ENCODE results near the gene GSTM4. TPM values are rescaled to one million over a fixed set of nuclear protein-coding genes. Genes with fewer than 3 reads are reported as not detected.

The GSTM4 gene
- 8.3 and 45.1 TPM in 2 replicates for total RNA-seq

GRCh38 chr1:109655615-109656519 is at the start of gene GSTM4:
GSTM4 (plus strand) TSS chr1:109656099; CDS start chr1:109656390, 291 bp downstream.

DNA sequence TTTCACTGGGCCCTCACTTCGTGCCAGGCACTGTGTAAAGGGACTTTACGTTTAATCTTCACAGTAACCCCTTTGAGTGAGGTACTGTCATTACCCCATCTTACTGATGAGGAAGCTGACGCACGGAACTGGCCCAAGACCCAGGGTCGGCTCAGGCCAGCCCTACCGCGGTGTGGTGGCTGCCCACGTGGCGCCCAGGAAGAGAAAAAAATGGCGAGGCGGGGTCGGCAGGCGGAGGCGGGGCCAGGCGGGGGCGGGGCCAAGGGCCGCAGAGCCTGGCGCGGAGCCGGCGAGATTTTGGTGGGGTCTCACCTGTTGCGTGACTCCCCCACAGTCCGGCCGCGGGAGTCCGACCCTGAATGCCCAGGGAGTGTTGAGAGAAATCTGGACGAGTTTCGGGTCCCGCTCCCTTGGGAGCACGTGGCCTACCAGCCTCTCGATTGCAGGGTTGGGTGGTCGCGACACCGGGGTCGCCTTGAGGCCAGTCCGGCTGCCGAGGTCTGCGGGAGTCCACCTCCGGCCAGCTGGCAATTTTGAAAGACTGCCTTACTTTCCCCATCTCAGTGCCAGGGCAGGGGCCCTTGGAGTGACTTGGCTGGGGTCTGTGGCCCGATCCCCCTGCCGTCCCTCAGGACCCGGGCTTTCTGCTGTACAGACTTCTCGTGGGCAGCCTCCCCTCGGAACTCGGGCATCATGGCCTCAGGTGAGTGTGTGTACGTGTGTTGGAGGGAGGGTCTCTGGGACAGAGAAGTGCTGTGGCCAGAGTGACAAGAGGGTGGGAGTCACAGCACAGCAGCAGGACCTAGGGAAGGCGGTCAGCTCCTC is 36.1 kb upstream of the GSTM4 start, which contains the start of the genes AMPD2 and GNAT2:
AMPD2 (plus strand) TSS at position 262 of the 825 bp plus-strand sequence. CDS start 1,339 bp downstream, outside the sequence.
GNAT2 (minus strand) TSS at position 41 of the 825 bp plus-strand sequence. CDS start 6,746 bp downstream, outside the sequence.

DNA sequence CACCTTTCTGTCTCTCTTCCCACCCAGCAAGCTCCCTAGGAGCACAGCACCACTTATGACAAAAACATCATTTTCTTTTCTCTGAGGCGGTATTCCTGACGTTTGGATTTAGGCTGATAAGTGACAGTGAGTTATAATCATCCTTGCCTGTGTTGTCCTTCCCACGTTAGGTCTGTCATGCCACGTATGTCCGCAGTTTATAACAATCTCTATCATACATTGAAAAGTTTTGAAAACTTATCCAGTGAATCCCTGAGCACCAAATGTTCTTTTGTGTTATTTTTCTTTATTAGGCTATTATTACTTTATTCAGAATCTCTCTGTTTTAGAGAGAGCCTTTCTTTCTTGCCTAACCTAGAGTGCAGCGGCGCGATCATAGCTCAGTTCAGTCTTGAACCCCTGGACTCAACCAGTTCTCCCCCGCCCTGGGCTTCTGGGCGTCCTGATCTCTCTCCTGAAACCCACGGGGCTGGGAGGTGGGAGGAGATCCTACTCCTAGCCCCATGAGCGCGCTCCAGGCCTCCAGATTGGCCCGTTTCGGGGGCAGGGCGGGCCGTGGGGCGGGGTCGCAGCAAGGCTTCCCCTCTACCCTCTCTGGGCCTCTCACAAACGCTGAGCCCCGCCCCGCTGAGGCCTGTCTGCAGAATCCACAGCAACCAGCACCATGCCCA is 11.7 kb downstream of the GSTM4 start, which contains the start of gene GSTM2:
GSTM2 (plus strand) TSS at position 606 of the 671 bp plus-strand sequence; CDS start at position 665, 59 bp downstream.

GRCh38 chr1:109687641-109688499 is 32.0 kb downstream of the GSTM4 start, which contains the start of gene GSTM1:
GSTM1 (plus strand) TSS chr1:109687817; CDS start chr1:109687874, 57 bp downstream.

Other genes with a start within 250 kb of the GSTM4 start
- 27.8 and 35.8 TPM in 2 replicates for gene PSMA5, start 229.7 kb upstream of the GSTM4 start, total RNA-seq
- 0.13 TPM in 1 of 2 replicates, not detected in the other for gene SYPL2, start 189.6 kb upstream of the GSTM4 start, total RNA-seq
- gene ATXN7L2, start 172.2 kb upstream of the GSTM4 start, total RNA-seq = 4.4 and 4.9 TPM in 2 replicates
- 7.2 and 8.6 TPM in 2 replicates for gene CYB561D1, start 162.0 kb upstream of the GSTM4 start, total RNA-seq
- 0.65 and 2.4 TPM in 2 replicates for gene AMIGO1, start 146.4 kb upstream of the GSTM4 start, total RNA-seq
- gene GPR61, start 116.2 kb upstream of the GSTM4 start, total RNA-seq = not detected in 2 replicates
- gene GNAI3, start 107.5 kb upstream of the GSTM4 start, total RNA-seq = 5.2 and 8.0 TPM in 2 replicates
- gene GNAT2, start 36.5 kb upstream of the GSTM4 start, total RNA-seq = 0.16 TPM in 1 of 2 replicates, not detected in the other
- gene AMPD2, start 36.3 kb upstream of the GSTM4 start, total RNA-seq = 59.5 and 63.1 TPM in 2 replicates
- 3.7 and 20.5 TPM in 2 replicates for gene GSTM2, start 12.0 kb downstream of the GSTM4 start, total RNA-seq
- gene GSTM1, start 31.7 kb downstream of the GSTM4 start, total RNA-seq = 32.2 TPM in 1 of 2 replicates, not detected in the other
- gene GSTM5, start 56.2 kb downstream of the GSTM4 start, total RNA-seq = 1.8 TPM in 1 of 2 replicates, not detected in the other
- gene GSTM3, start 84.9 kb downstream of the GSTM4 start, total RNA-seq = 27.4 and 75.7 TPM in 2 replicates
- not detected in 2 replicates for gene EPS8L3, start 107.8 kb downstream of the GSTM4 start, total RNA-seq

Data from mesangial cell (primary cell).